ENCODE results near the gene ACTR3.

The ACTR3 gene

GRCh38 chr2:113986762-113987290 lies 96.9 kb downstream of the ACTR3 start:
- TF ChIP-seq CTCF (IDR thresholded peaks at IDR 0.05; ENCODE audit: borderline replicate concordance, extremely low read depth, low read length, poor library complexity, severe bottlenecking), result no peak
- no peak for TF ChIP-seq EZH2 (IDR thresholded peaks at IDR 0.05; ENCODE audit: borderline replicate concordance, low read depth, low read length, severe bottlenecking)
- ATAC-seq (ENCODE audit: insufficient read depth, low read depth), result no peak
- H3K27me3 ChIP-seq (ENCODE audit: insufficient read depth, low read length, poor library complexity), result no peaks in the 10 kb centered on the region

GRCh38 chr2:113992090-113992489 lies 102.2 kb downstream of the ACTR3 start:
- H3K4me3 ChIP-seq (ENCODE audit: low read depth in 1 of 2, low read length in 2 of 2), result no peak overlapping the region
- H3K27ac ChIP-seq (ENCODE audit: low read length), result no peak overlapping the region
- no peaks in the 10 kb centered on the region for H4K20me1 ChIP-seq (ENCODE audit: insufficient read depth, low read length)
- no peak for ATAC-seq (ENCODE audit: insufficient read depth, low read depth)
- no peak for DNase-seq
- no peaks in the 10 kb centered on the region for H3K9me3 ChIP-seq (ENCODE audit: insufficient read depth, low read length, severe bottlenecking)
- no peaks in the 10 kb centered on the region for H3K79me2 ChIP-seq (ENCODE audit: insufficient read depth, low read length)
- H3K4me1 ChIP-seq (ENCODE audit: insufficient read depth, low read length), result no peaks in the 10 kb centered on the region
- H3K36me3 ChIP-seq (ENCODE audit: insufficient read depth, low read length), result no peaks in the 10 kb centered on the region
- no peak for TF ChIP-seq EZH2 (IDR thresholded peaks at IDR 0.05; ENCODE audit: borderline replicate concordance, low read depth, low read length, severe bottlenecking)
- no peak for TF ChIP-seq CTCF (IDR thresholded peaks at IDR 0.05; ENCODE audit: borderline replicate concordance, extremely low read depth, low read length, poor library complexity, severe bottlenecking)
- no peak overlapping the region for H3K4me2 ChIP-seq (ENCODE audit: insufficient read depth, low read length)
- no peaks in the 10 kb centered on the region for H3K27me3 ChIP-seq (ENCODE audit: insufficient read depth, low read length, poor library complexity)
- H2AFZ ChIP-seq (ENCODE audit: low read depth, low read length), result no peak overlapping the region
- H3K9ac ChIP-seq (ENCODE audit: low read depth, low read length), result no peak overlapping the region

More at GRCh38 chr2:113986762-113987290, 96.9 kb downstream of the ACTR3 start:
- no peaks in the 10 kb centered on the region for H3K4me1 ChIP-seq (ENCODE audit: insufficient read depth, low read length)
- no peak overlapping the region for H2AFZ ChIP-seq (ENCODE audit: low read depth, low read length)
- no peaks in the 10 kb centered on the region for H3K79me2 ChIP-seq (ENCODE audit: insufficient read depth, low read length)
- no peak overlapping the region for H3K4me2 ChIP-seq (ENCODE audit: insufficient read depth, low read length)
- H3K36me3 ChIP-seq (ENCODE audit: insufficient read depth, low read length), result no peaks in the 10 kb centered on the region
- H3K9me3 ChIP-seq (ENCODE audit: insufficient read depth, low read length, severe bottlenecking), result no peaks in the 10 kb centered on the region
- H4K20me1 ChIP-seq (ENCODE audit: insufficient read depth, low read length), result no peaks in the 10 kb centered on the region
- no peak overlapping the region for H3K9ac ChIP-seq (ENCODE audit: low read depth, low read length)
- no peak overlapping the region for H3K4me3 ChIP-seq (ENCODE audit: low read depth in 1 of 2, low read length in 2 of 2)
- DNase-seq, result no peak
- H3K27ac ChIP-seq (ENCODE audit: low read length), result no peak overlapping the region

GRCh38 chr2:113996671-113997594 lies 107.0 kb downstream of the ACTR3 start:
- no peaks in the 10 kb centered on the region for H3K9me3 ChIP-seq (ENCODE audit: insufficient read depth, low read length, severe bottlenecking)
- H3K27ac ChIP-seq (ENCODE audit: low read length), result no peak overlapping the region
- no peaks in the 10 kb centered on the region for H3K79me2 ChIP-seq (ENCODE audit: insufficient read depth, low read length)
- H3K9ac ChIP-seq (ENCODE audit: low read depth, low read length), result no peak overlapping the region
- no peak overlapping the region for H3K4me3 ChIP-seq (ENCODE audit: low read depth in 1 of 2, low read length in 2 of 2)
- no peaks in the 10 kb centered on the region for H4K20me1 ChIP-seq (ENCODE audit: insufficient read depth, low read length)
- no peak for TF ChIP-seq CTCF (IDR thresholded peaks at IDR 0.05; ENCODE audit: borderline replicate concordance, extremely low read depth, low read length, poor library complexity, severe bottlenecking)
- TF ChIP-seq EZH2 (IDR thresholded peaks at IDR 0.05; ENCODE audit: borderline replicate concordance, low read depth, low read length, severe bottlenecking), result no peak
- H3K4me1 ChIP-seq (ENCODE audit: insufficient read depth, low read length), result no peaks in the 10 kb centered on the region
- no peaks in the 10 kb centered on the region for H3K27me3 ChIP-seq (ENCODE audit: insufficient read depth, low read length, poor library complexity)
- H3K36me3 ChIP-seq (ENCODE audit: insufficient read depth, low read length), result no peaks in the 10 kb centered on the region
- no peak overlapping the region for H2AFZ ChIP-seq (ENCODE audit: low read depth, low read length)
- ATAC-seq (ENCODE audit: insufficient read depth, low read depth), result no peak
- DNase-seq, result no peak
- H3K4me2 ChIP-seq (ENCODE audit: insufficient read depth, low read length), result no peak overlapping the region

Measured in DND-41 (cell line).